ENCODE measurements around the gene FYB1.
"Not testable (repeated sequence)": the region's sequence is repeated elsewhere in the genome, so short reads cannot be mapped to it uniquely, and the experiment has no call there.

The FYB1 gene, protein sequence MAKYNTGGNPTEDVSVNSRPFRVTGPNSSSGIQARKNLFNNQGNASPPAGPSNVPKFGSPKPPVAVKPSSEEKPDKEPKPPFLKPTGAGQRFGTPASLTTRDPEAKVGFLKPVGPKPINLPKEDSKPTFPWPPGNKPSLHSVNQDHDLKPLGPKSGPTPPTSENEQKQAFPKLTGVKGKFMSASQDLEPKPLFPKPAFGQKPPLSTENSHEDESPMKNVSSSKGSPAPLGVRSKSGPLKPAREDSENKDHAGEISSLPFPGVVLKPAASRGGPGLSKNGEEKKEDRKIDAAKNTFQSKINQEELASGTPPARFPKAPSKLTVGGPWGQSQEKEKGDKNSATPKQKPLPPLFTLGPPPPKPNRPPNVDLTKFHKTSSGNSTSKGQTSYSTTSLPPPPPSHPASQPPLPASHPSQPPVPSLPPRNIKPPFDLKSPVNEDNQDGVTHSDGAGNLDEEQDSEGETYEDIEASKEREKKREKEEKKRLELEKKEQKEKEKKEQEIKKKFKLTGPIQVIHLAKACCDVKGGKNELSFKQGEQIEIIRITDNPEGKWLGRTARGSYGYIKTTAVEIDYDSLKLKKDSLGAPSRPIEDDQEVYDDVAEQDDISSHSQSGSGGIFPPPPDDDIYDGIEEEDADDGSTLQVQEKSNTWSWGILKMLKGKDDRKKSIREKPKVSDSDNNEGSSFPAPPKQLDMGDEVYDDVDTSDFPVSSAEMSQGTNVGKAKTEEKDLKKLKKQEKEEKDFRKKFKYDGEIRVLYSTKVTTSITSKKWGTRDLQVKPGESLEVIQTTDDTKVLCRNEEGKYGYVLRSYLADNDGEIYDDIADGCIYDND

DNA sequence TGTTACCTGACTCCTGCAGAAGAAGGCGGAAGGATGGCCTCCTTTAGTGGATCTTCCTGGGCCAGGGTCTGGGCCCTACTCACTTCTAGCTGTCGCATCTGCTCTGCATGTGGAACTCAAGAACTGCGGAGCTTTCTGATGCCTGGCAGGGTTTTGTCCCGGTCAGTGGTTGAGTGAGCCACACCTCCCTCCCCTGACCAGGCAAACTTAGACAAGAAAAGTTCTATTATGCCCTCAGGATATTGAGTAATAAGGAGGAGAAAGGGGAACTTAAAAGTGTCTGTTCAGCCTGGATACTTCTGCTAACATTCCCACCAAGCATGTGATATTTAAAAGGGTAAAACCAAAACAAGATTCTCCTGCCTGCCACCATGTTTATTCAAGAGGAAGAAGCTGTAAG is at the start of gene FYB1:
Gene FYB1, minus strand, starts transcription at position 127 of the 400 bp plus-strand sequence. CDS start 16,603 bp downstream, outside the sequence.
- DNase-seq (ENCODE audit: low read depth), result no peak

DNA sequence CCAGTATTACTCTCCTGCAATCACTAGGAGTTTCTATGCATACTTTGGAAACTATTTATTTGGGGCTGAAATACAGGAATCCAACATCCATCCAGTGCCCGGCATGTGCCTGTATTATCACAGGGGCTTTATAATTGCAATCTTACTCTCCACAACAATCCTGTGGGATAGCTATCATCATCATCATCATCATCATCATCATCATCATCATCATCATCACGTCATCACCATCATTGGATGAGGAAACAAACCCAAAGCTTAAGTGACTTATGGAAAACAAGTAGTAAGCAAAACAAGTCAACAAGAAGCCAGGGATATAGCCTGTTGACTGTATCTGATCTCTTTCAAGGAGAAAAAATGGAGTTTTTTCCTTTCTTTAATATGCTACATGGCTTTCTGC is 47.8 kb upstream of the FYB1 start:
- no peak for DNase-seq (ENCODE audit: low read depth)

DNA sequence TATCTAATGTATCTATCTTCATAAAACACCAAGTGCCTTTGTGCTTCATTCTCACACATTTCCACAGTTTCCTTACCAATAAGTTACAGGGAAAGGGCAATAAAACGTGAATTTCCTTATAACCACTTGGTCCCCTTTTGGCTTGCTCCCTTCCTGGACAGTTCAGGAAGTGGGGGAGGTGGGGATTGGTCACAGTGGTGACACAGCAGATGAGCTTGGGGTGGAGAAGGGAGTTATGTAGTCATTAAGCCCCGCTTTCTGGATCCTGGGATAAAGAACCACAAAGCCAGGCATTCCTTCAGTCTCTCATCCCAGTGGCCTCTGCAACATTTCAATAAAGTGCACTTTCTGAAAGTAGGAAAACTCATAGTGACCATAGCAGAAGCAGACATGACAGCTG is 47.1 kb upstream of the FYB1 start:
- DNase-seq (ENCODE audit: low read depth), result no peak

DNA sequence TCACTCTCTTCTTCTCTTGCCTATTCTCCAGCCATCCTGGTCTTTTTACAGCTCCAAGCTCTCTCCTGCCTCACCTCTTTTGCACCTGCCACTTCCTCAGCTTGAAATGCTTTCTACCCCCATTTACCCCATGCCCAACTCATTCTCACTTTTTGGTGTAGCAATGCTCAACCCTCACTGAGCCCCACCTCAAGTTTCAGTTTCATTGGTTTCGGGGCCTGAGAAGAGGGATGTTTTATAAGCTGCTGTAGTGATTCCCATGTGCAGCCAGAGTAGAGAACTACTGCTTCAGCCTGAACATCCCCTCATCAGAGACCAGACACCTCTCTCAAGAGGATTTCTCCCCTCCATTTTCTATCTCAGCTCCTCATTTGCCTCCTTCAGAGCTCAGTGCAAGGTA is 45.2 kb upstream of the FYB1 start:
- no peak for DNase-seq (ENCODE audit: low read depth)

DNA sequence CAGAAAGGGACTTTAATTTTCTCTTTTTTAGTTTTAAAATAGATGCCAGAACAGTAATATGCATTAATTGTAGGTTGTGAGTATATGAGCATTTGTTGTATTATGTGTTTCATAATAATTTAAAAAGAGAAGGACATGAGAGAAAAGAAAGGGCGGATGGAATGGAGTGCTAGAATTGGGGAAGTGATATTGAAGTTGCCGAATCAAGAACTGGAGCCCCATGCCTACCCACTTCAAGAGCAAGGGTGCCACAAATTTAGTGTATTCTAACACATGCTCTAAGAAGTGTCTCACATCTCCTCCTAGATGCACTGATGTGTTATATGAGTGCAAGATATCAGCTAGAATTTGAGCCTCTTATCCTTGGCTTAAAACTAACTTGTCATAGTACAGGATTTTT is 43.6 kb upstream of the FYB1 start:
- no peak for DNase-seq (ENCODE audit: low read depth)

DNA sequence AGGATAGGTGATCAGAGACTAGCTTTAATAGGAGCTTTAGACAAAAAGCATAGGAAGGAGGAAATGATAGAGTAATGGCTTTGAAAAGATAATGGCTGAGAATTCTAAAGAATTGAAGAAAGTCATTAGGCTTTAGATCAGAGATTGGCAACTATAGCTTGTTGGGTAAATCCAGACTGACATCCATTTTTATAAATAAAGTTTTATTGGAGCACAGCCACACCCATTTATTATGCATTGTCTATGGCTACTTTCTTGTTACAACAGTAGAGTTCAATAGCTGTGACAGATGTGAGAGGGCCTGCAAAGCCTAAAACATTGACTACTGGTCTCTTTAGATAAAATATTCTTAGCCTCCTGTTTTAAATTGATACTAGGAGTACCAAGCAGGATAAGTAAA is 40.7 kb upstream of the FYB1 start:
- DNase-seq (ENCODE audit: low read depth), result no peak

DNA sequence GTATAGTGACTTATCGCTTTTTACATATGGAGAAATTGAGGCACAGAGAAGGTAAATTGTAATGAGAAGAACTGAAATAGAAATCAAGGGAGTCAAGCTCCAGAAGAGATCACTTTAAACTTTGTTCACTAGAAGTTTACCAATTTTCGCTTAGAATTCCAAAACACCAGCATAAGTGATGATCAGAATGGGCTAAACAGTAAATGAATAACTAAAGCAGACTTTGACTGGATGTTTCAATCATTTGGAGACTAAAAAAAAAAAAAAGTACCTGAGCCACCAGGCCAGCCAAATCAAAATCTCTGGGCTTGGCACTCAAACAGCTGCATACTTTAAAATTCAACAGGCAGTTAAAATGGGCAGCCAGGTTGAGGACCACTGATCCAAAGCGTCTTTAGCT is 38.2 kb upstream of the FYB1 start:
- no peak for DNase-seq (ENCODE audit: low read depth)

DNA sequence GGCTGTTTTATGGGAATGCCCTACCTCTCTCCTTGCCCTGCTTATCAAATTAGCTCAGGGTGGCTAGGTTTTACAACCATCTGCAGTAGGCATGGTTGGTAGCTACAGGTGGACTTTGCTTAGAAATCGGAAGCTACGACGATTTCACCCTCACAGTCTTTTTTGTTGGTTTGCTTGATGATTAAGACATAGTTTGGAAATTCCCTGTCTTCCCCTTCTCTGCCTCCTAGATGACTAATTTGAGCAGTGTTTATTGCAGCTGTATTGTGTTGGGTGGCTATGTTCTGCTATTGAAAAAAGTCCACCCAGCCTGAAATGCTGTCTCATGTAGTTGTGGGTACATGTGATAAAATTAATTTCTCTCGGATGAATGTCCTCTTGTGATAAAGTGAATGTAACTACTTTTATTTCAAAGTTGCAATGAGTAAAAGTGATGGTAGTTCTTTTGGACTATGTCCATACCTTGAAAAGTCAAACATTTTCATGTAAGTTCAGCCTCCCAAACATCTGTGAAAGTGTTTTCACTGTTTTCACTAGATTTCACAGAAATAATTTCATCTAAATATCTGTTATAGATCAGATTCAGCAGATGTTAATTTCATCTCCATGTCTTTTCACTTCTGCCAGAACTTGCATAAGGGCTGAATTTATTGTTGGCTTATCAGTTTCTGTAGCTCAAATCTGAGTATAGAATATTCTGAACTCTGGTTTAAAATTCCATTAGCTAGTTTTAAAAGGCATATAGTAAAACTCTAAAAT is 37.3 kb upstream of the FYB1 start:
- DNase-seq (ENCODE audit: low read depth), result no peak

DNA sequence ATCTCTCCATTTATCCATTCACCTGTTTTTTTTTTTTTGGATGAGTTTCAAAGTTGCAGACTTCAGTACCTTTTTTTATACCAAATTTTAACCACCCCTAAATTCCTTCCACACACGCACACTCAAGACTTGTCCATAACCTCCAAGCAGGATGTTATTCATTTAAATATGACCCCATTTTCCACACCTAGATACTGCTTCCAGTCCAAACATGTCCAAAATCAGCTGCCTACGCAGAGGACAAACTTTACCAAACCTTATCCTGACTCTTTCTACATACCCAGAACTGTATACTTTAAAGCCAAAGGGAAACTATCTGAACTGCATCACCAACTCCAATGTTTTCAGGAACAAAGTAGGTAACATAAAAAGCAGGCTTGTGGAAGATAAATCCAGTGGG is 36.0 kb upstream of the FYB1 start:
- DNase-seq (ENCODE audit: low read depth), result no peak

DNA sequence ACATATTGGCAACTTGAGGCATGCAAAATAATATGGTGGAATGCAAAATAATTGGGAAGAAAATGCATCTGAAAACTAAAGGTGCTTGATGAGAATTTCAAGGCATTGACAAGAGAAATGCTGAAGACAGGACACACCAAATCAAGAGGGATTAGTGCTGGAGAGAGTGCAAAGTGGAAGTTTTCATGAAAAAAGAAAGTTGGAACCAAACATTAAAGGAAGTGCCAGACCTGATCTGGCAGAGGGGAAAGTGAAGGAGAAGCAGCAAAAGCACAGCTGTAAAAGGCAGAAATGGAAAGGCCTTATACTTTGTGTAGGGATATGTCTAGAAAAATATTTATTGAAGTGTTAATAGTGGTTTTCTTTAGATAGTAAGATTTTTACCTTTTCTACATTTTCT is 35.3 kb upstream of the FYB1 start:
- no peak for DNase-seq (ENCODE audit: low read depth)

DNA sequence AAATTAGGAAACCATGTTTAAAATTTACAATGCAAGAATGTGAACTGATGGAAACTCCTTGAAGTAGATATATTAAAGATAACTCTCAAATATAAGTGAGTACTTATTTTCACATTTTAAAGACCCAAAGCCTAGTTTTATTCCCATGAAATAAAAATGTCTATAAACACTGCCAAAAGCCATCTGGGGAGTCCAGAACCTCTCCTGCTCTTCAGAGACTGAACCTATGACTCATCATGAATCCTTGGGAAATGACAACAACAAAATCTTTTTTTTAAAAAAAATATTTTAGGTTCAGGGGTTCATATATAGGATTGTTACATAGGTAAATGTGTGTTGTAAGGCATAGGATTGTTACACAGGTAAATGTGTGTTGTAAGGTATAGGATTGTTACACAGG is 33.8 kb upstream of the FYB1 start:
- DNase-seq (ENCODE audit: low read depth), result no peak

DNA sequence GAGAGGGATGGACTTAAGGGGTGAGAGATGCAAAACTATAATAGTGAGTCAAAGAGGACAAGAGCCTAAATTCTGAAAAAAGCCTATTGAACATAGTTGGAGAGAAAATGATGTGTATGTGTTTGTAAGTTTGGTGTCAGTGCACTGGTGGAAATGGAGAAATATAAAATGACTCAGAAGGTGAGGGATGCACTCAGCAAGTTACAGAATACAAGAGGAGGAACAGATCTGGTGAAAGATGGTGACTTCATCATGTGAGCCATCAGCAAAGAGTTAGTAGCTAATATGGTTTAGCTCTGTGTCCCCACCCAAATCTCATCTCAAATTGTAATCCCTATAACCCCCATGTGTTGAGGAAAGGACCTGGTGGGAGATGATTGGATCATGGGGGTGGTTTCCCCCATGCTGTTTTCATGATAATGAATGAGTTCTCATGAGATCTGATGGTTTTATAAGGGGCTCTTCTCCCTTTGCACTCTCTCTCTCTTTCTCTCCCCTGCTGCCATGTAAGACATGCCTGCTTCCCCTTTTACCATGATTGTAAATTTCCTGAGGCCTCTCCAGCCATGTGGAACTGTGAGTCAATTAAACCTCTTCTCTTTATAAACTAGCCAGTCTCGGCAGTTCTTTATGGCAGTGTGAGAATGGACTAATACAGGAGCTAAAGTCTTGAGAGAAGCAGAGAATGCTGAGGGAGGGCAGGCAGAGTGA is 30.4 kb upstream of the FYB1 start:
- no peak for DNase-seq (ENCODE audit: low read depth)

DNA sequence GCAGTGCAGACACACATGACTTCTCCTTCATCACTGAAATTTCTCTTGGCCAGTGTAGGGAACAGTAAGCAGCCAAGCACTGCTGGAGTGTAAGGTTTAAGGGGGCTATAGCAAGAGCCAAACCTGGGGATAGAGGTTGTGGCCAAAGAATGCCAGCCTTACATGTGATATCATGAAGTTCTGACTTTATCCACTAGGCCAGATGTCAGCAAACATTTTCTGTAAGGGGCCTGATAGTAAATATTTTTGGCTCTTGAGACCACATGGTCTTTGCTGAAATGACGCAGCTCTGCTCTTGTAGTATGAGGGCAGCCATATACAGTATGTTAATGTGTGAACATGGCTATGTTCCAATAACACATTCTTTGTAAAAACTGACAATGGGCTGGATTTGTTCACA is 29.7 kb upstream of the FYB1 start:
- no peak for DNase-seq (ENCODE audit: low read depth)

DNA sequence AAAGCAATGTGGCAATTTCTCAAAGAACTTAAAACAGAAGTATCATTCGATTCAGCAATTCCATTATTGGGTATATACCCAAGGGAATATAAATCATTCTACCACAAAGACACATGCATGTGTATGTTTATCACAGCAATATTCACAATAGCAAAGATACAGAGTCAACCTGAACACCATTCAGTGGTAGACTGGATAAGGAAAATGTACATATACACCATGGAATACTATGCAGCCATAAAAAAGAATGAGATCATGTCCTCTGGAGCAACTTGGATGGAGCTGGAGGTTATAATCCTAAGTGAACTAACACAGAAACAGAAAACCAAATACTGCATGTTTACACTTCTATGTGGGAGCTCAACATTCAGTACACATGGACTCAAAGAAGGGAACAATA is 21.4 kb upstream of the FYB1 start:
- no peak for DNase-seq (ENCODE audit: low read depth)

DNA sequence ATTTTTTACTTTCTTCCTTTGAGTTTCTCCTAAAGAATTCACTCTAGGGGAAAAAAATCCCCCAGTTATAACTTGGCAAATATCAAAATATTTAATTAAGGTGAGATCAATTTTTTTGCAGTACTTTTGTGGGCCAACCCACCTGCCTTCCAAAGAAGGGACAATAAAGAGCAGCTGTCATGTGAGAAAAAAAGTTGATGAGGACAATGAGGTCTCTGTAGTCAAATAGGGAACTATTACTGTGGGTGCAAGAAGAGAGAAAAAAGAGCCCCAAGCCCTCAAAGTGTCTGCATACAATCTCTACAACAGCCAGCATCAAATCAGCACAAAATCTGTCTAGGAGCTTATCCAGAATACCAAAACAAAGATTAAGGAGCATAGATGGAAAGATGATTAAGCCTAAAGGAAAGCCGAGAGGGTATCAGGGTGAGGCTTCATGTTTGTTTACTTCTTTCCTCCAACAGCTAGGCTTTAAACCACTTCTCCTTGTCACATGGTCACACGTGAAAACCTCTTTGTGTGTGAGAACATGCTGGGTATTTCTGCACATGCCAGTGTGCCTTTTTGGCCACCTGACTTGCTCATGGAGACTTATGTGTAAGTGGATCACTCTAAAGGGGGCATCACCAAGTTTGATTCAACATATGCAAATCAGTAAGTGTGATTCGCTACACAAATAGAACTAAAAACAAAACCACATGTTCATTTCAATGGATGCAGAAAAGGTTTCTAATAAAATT is 19.2 kb upstream of the FYB1 start:
- DNase-seq (ENCODE audit: low read depth), result no peak

DNA sequence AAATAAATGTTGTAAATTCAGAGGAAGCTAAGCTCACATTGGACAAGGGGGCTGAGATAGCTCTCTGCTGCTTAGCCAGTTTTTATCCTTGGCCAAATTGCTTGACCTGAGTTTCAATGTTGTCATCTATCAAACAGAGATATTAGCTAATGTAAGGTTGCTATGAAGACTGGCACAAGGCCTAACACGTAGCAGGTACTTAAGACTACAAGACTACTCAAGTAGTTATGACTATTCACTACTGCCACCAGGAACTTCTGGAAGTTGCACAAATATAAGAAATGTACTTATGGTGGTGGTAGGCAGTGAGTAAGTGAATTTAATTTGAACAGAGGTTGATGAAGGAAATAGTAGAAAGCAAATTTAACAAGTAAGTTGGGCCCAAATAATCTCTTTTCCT is 17.4 kb upstream of the FYB1 start:
- DNase-seq (ENCODE audit: low read depth), result no peak

DNA sequence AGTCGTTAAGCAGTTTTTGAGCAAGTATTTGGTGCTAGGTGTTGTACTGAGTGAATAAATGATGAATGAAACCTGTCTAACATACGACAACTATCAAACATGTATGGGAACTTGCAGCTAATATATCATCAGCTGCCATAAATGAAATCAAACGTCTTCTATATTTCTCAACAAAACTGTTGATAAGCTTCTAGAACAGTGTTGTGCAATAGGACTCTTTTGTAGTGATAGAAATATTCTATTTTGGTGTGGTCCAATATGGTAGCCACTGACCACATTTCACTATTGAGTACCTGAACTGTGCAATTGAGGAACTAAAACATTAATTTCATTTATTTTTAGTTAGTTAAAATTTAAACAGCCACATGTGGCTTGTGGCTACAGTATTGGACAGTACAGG is 16.3 kb upstream of the FYB1 start:
- no peak for DNase-seq (ENCODE audit: low read depth)

DNA sequence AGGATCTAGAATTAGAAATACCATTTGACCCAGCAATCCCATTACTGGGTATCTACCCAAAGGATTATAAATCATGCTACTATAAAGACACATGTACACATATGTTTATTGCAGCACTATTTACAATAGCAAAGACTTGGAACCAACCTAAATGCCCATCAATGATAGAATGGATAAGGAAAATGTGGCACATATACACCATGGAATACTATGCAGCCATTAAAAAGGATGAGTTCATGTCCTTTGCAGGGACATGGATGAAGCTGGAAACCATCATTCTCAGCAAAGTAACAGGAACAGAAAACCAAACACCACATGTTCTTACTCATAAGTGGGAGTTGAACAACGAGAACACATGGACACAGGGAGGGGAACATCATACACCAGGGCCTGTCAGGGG is 15.1 kb upstream of the FYB1 start:
- DNase-seq (ENCODE audit: low read depth), result not testable (repeated sequence)

DNA sequence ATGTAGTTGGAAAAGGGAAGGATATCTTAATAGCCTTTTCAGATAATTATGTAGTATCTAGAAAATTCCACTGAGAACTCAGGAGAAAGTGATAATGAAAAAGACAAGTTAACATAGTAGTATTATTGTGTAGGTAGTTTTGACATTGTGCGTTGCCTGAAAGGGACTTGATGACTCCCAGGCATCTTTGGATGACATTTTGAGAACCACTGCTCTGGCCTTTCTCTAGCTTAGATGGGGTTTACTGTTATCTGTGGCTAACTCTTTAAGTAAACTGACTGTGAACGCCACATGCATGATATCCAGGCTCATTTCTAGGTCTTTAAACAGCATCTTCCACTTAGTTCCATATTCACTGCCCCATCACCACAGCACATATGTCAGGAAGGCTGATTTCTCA is 14.4 kb upstream of the FYB1 start:
- DNase-seq (ENCODE audit: low read depth), result no peak

DNA sequence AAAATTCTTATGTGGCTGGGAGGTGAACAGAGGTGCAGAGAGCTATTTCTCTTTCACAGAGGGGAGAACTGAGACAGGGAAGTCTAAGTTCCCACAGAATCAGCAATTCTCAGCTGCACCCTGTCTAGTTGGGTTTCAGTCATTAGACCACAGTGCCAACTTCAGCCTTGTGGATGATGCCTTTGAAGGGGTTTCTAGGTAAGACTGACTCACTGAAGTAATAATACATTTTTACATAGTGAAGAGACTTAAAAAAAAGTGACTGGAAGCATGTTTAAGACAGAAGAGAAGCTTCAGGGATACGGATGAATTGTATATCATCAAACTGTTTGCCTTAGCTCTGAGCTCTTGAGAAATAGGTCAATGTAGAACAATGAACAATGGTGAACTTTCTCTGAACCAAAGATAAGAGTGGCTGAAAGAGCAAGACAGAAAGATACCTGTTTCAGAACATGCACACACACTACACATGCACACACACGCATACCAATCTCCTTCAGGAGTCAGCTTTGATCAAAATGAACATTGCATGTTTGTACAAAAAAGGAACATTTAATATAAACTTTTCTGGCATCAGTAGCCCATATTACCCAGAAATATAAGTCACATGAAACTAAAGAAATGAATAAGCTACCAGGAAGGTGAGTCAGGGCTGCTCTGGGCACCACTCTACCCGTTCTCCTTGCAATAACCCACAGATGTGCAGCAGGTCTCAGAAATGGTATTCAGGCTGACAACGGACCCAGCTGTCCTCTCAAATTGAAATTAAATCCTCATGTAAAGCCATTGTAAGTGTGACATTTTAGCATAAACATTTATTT is 12.6 kb upstream of the FYB1 start:
- DNase-seq (ENCODE audit: low read depth), result no peak

DNA sequence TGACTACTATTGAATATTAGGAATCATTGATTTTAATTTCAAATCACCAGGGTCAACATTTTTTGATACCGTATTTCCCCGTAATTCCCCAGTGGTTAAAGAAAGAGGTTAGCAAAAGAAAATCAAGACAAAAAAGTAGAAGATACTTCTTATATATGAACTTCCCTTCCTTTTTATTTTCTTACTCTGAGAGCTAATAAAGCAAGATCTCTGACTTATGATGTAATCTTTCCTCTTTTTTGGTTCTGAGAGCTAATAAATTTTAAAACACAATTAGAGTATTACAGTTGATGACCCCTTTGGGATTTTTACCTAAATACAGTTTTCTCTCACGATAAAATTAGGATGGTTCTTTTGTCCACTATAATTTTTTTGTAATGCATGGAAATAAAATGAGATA is 9.2 kb upstream of the FYB1 start:
- no peak for DNase-seq (ENCODE audit: low read depth)

Data from activated T-cell treated with anti-CD3 and anti-CD28 coated beads for 48 hours (primary cell).